GM18508 (cell line): Measurements from ENCODE around the gene FER.
"Not testable (repeated sequence)": the region's sequence is repeated elsewhere in the genome, so short reads cannot be mapped to it uniquely, and the experiment has no call there.

Experiments used
- ATAC-seq: cut with Tn5 transposase; IDR thresholded peaks from one replicate; pipeline ENCODE4 v1.9.1; 2021; ENCODE audit warnings: moderate number of reproducible peaks; ENCODE audit not compliant: insufficient read depth, unreplicated experiment

Gene FER

GRCh38 chr5:108743846-108744245 is 3.9 kb upstream of the FER start:
- ATAC-seq, result no peak

GRCh38 chr5:108747111-108747773 is 455 bp upstream of the FER start:
- no peak for ATAC-seq

GRCh38 chr5:108748401-108749127 is 867 bp downstream of the FER start:
- ATAC-seq, result peak; percentile 96

GRCh38 chr5:108749128-108749861 is 1.6 kb downstream of the FER start:
- ATAC-seq, result peak; percentile 5

- ATAC-seq, result no peak
Measured at GRCh38 chr5:108753331-108753730, 5.6 kb downstream of the FER start.

- no peak for ATAC-seq
Measured at GRCh38 chr5:108753877-108754276, 6.2 kb downstream of the FER start.

- ATAC-seq, result no peak
Measured at GRCh38 chr5:108760512-108760911, 12.8 kb downstream of the FER start.

GRCh38 chr5:108762660-108763059 is 15.0 kb downstream of the FER start:
- ATAC-seq, result no peak

GRCh38 chr5:108763222-108763916 is 15.7 kb downstream of the FER start:
- no peak for ATAC-seq

GRCh38 chr5:108765647-108766046 is 17.9 kb downstream of the FER start:
- no peak for ATAC-seq

- ATAC-seq, result not testable (repeated sequence)
Measured at GRCh38 chr5:108766916-108767315, 19.2 kb downstream of the FER start.

GRCh38 chr5:108769352-108769751 is 21.7 kb downstream of the FER start:
- ATAC-seq, result peak; percentile 75

GRCh38 chr5:108772626-108773025 is 24.9 kb downstream of the FER start:
- ATAC-seq, result no peak

- no peak for ATAC-seq
Measured at GRCh38 chr5:108773330-108773729, 25.6 kb downstream of the FER start.

GRCh38 chr5:108774079-108774478 is 26.4 kb downstream of the FER start:
- not testable (repeated sequence) for ATAC-seq

GRCh38 chr5:108777582-108777981 is 29.9 kb downstream of the FER start:
- ATAC-seq, result not testable (repeated sequence)

- not testable (repeated sequence) for ATAC-seq
Measured at GRCh38 chr5:108784577-108784976, 36.9 kb downstream of the FER start.

GRCh38 chr5:108786806-108787483 is 39.2 kb downstream of the FER start:
- no peak for ATAC-seq

GRCh38 chr5:108788142-108788541 is 40.4 kb downstream of the FER start:
- no peak for ATAC-seq

GRCh38 chr5:108793207-108793606 is 45.5 kb downstream of the FER start:
- no peak for ATAC-seq
